ENCODE measurements around the gene NUDT9. TPM values are rescaled to one million over a fixed set of nuclear protein-coding genes. Genes with fewer than 3 reads are reported as not detected.

Gene NUDT9
- total RNA-seq, 1 experiment from 2014 or later: 17.6 TPM

- Mint-ChIP-seq H3K4me1 (ENCODE audit: insufficient read depth, unreplicated experiment) (peaks cover 13% of the 10 kb centered on the region), H3K36me3 (ENCODE audit: insufficient read depth, unreplicated experiment) (no peaks in the 10 kb centered on the region), H3K27me3 (ENCODE audit: insufficient read depth, unreplicated experiment) (no peaks in the 10 kb centered on the region), H3K4me3 (ENCODE audit: unreplicated experiment) (no peak overlapping the region), H3K27ac (ENCODE audit: low read depth, unreplicated experiment) (no peak overlapping the region), H3K9me3 (ENCODE audit: unreplicated experiment) (peaks cover 6% of the 10 kb centered on the region)
- intact Hi-C loops (cut with micrococcal nuclease): no loop called here
- CTCF ChIA-PET: interaction anchor here (0.7 to 0.8 kb wide), 2 partner anchors 33 to 47 kb away, joined by 3 to 4 read pairs; no protein-coding TSS in a partner anchor
- no TSS peak for BruUV-seq (replicated peaks)
- TF ChIP-seq, protein P1, sequence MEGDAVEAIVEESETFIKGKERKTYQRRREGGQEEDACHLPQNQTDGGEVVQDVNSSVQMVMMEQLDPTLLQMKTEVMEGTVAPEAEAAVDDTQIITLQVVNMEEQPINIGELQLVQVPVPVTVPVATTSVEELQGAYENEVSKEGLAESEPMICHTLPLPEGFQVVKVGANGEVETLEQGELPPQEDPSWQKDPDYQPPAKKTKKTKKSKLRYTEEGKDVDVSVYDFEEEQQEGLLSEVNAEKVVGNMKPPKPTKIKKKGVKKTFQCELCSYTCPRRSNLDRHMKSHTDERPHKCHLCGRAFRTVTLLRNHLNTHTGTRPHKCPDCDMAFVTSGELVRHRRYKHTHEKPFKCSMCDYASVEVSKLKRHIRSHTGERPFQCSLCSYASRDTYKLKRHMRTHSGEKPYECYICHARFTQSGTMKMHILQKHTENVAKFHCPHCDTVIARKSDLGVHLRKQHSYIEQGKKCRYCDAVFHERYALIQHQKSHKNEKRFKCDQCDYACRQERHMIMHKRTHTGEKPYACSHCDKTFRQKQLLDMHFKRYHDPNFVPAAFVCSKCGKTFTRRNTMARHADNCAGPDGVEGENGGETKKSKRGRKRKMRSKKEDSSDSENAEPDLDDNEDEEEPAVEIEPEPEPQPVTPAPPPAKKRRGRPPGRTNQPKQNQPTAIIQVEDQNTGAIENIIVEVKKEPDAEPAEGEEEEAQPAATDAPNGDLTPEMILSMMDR (IDR thresholded peaks at IDR 0.05; ENCODE audit: unreplicated experiment): no peak
- no peak for DNase-seq (ENCODE audit: unreplicated experiment)
- POLR2A ChIA-PET: interaction anchor here (0.6 to 1.4 kb wide), 3 partner anchors 18 to 152 kb away, joined by 3 read pairs; no protein-coding TSS in a partner anchor
Measured at GRCh38 chr4:87498446-87498900, 76.1 kb downstream of the NUDT9 start.

GRCh38 chr4:87499403-87500091, 77.2 kb downstream of the NUDT9 start:
- intact Hi-C loops (cut with micrococcal nuclease): no loop called here
- no TSS peak for BruUV-seq (replicated peaks)
- DNase-seq (ENCODE audit: unreplicated experiment): no peak
- ChIA-PET POLR2A (interaction anchor here (0.6 to 1.4 kb wide), 2 partner anchors 19 to 167 kb away, joined by 3 read pairs; no protein-coding TSS in a partner anchor), CTCF (interaction anchor here (0.6 to 0.7 kb wide), 2 partner anchors 180 to 480 kb away, joined by 3 read pairs; no protein-coding TSS in a partner anchor)
- H3K27me3 Mint-ChIP-seq (ENCODE audit: insufficient read depth, unreplicated experiment): no peaks in the 10 kb centered on the region
- no peak overlapping the region for H3K4me3 Mint-ChIP-seq (ENCODE audit: unreplicated experiment)
- H3K27ac Mint-ChIP-seq (ENCODE audit: low read depth, unreplicated experiment): no peak overlapping the region
- H3K9me3 Mint-ChIP-seq (ENCODE audit: unreplicated experiment): no peaks in the 10 kb centered on the region
- peaks cover 13% of the 10 kb centered on the region for H3K4me1 Mint-ChIP-seq (ENCODE audit: insufficient read depth, unreplicated experiment)
- no peaks in the 10 kb centered on the region for H3K36me3 Mint-ChIP-seq (ENCODE audit: insufficient read depth, unreplicated experiment)
- TF ChIP-seq, protein P1 (IDR thresholded peaks at IDR 0.05; ENCODE audit: unreplicated experiment): no peak

DNA sequence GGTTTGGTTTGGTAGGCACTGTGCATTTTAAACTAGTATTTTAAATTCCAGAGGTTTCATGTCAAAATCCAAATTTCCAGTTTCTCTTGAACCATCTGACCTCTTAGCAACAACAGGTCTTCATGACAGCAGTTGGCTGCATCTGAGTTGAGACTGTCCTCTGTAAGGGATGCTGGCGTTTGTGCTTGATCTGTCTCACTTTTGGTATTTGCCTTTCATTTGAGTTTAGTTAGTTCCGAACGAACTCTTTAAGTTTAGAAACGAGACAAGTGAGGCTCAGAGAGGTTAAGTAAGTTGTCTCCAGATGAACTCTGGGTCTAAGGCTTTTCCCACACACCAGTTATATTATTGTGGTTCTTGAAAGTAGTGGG, 77.7 kb downstream of the NUDT9 start:
- H3K27ac Mint-ChIP-seq (ENCODE audit: low read depth, unreplicated experiment): no peak overlapping the region
- no peaks in the 10 kb centered on the region for H3K27me3 Mint-ChIP-seq (ENCODE audit: insufficient read depth, unreplicated experiment)
- ChIA-PET POLR2A (no interaction called here), CTCF (no interaction called here)
- peaks cover 13% of the 10 kb centered on the region for H3K4me1 Mint-ChIP-seq (ENCODE audit: insufficient read depth, unreplicated experiment)
- no TSS peak for BruUV-seq (replicated peaks)
- H3K4me3 Mint-ChIP-seq (ENCODE audit: unreplicated experiment): no peak overlapping the region
- DNase-seq (ENCODE audit: unreplicated experiment): no peak
- H3K9me3 Mint-ChIP-seq (ENCODE audit: unreplicated experiment): no peaks in the 10 kb centered on the region
- intact Hi-C loops (cut with micrococcal nuclease): no loop called here
- TF ChIP-seq, protein P1 (IDR thresholded peaks at IDR 0.05; ENCODE audit: unreplicated experiment): no peak
- H3K36me3 Mint-ChIP-seq (ENCODE audit: insufficient read depth, unreplicated experiment): no peaks in the 10 kb centered on the region

- no TSS peak for BruUV-seq (replicated peaks)
- no peaks in the 10 kb centered on the region for H3K9me3 Mint-ChIP-seq (ENCODE audit: unreplicated experiment)
- no peaks in the 10 kb centered on the region for H3K27me3 Mint-ChIP-seq (ENCODE audit: insufficient read depth, unreplicated experiment)
- peak; percentile 54 for DNase-seq (ENCODE audit: unreplicated experiment)
- no peak overlapping the region for H3K4me3 Mint-ChIP-seq (ENCODE audit: unreplicated experiment)
- H3K27ac Mint-ChIP-seq (ENCODE audit: low read depth, unreplicated experiment): peak overlapping the region; percentile 2
- TF ChIP-seq, protein P1 (IDR thresholded peaks at IDR 0.05; ENCODE audit: unreplicated experiment): no peak
- intact Hi-C loops (cut with micrococcal nuclease): no loop called here
- H3K4me1 Mint-ChIP-seq (ENCODE audit: insufficient read depth, unreplicated experiment): peaks cover 17% of the 10 kb centered on the region
- ChIA-PET CTCF (interaction anchor here (0.7 kb wide), 1 partner anchor 127 kb away, joined by 4 read pairs; no protein-coding TSS in a partner anchor), POLR2A (interaction anchor here (0.9 kb wide), 1 partner anchor 341 kb away, joined by 3 read pairs; no protein-coding TSS in a partner anchor)
- no peaks in the 10 kb centered on the region for H3K36me3 Mint-ChIP-seq (ENCODE audit: insufficient read depth, unreplicated experiment)
Measured at GRCh38 chr4:87502580-87503238, 80.3 kb downstream of the NUDT9 start.
